Fibroblast of mammary gland (primary cell): ENCODE data around the gene RNF115.

Experiments used
- DNase-seq: peaks from one replicate; pipeline ENCODE4 v3.0.0-alpha.2; 2010; ENCODE audit warnings: low read depth
- H3K4me3 ChIP-seq: 2 replicates; pipeline ENCODE4 v1.5.1; 2011; ENCODE audit warnings: low read depth, mild to moderate bottlenecking, low read length, moderate library complexity; ENCODE audit not compliant: control insufficient read depth
- CTCF ChIP-seq: conservative IDR thresholded peaks from 2 replicates; pipeline ENCODE4 v1.5.1; 2011; ENCODE audit warnings: low read depth, low read length, inconsistent platforms; ENCODE audit not compliant: control insufficient read depth, insufficient read depth

Gene RNF115

GRCh38 chr1:145702052-145702451 is 121.8 kb downstream of the RNF115 start:
- no peak overlapping the region for H3K4me3 ChIP-seq
- DNase-seq, result no peak
- no peak for TF ChIP-seq CTCF

GRCh38 chr1:145701306-145701862 is 122.5 kb downstream of the RNF115 start:
- H3K4me3 ChIP-seq, result no peak overlapping the region
- no peak for DNase-seq
- TF ChIP-seq CTCF, result no peak

- no peak for TF ChIP-seq CTCF
- H3K4me3 ChIP-seq, result no peak overlapping the region
- no peak for DNase-seq
These were observed 127.3 kb downstream of the RNF115 start for GRCh38 chr1:145696630-145696960.

- DNase-seq, result no peak
- H3K4me3 ChIP-seq, result no peak overlapping the region
- no peak for TF ChIP-seq CTCF
These were observed 127.9 kb downstream of the RNF115 start for GRCh38 chr1:145695821-145696629.

GRCh38 chr1:145692785-145693443 is 131.0 kb downstream of the RNF115 start:
- H3K4me3 ChIP-seq, result no peak overlapping the region
- TF ChIP-seq CTCF, result no peak
- no peak for DNase-seq

GRCh38 chr1:145690587-145691558 is 133.0 kb downstream of the RNF115 start:
- peak; percentile 87 for DNase-seq
- TF ChIP-seq CTCF, result no peak
- no peak overlapping the region for H3K4me3 ChIP-seq
